WTC11 (cell line): ENCODE results near the gene SLC19A1. TPM values are rescaled to one million over a fixed set of nuclear protein-coding genes. Genes with fewer than 3 reads are reported as not detected.
A peak's percentile ranks its signal among the peaks of the same experiment; 100 is the strongest.

Experiments used
- ATAC-seq: fragments of 200-7000 bp; cut with Tn5 transposase; 2 replicates; pipeline ENCODE4 v1.10.0; 2021; ENCODE audit warnings: mild to moderate bottlenecking, moderate library complexity
- CTCF ChIA-PET: fragments of 300-600 bp; sonication (Branson Sonifier 250); formaldehyde crosslinking; loops from one replicate; lab custom pipeline; 2021; ENCODE audit warnings: antibody characterized with exemption; lab: Charles Lee
- POLR2A ChIA-PET: fragments of 350-600 bp; sonication (Branson Sonifier 250); formaldehyde crosslinking; loops from one replicate; lab custom pipeline; 2021; ENCODE audit warnings: antibody characterized with exemption; lab: Charles Lee
- DNase-seq: peaks from one replicate; pipeline ENCODE4 v3.0.0; 2021; ENCODE audit warnings: low spot score
- H3K27ac Mint-ChIP-seq: 2 replicates; pipeline ENCODE4 v1.8.0; 2021; ENCODE audit warnings: mixed read lengths
- H3K27me3 Mint-ChIP-seq: 2 replicates; pipeline ENCODE4 v1.8.0; 2021; ENCODE audit warnings: low read depth, mild to moderate bottlenecking, moderate library complexity, mixed read lengths
- H3K36me3 Mint-ChIP-seq: 2 replicates; pipeline ENCODE4 v1.8.0; 2021; ENCODE audit warnings: mixed read lengths
- H3K4me1 Mint-ChIP-seq: 2 replicates; pipeline ENCODE4 v1.8.0; 2022; ENCODE audit warnings: mixed read lengths
- H3K4me3 Mint-ChIP-seq: 2 replicates; pipeline ENCODE4 v1.8.0; 2021; ENCODE audit warnings: mild to moderate bottlenecking, moderate library complexity, mixed read lengths
- H3K9me3 Mint-ChIP-seq: 2 replicates; pipeline ENCODE4 v1.8.0; 2021; ENCODE audit warnings: mixed read lengths
- AFF4 ChIP-seq: sonication (generic); formaldehyde crosslinking; IDR thresholded peaks from 2 replicates; pipeline ENCODE4 v1.8.1; 2023; ENCODE audit warnings: mild to moderate bottlenecking, missing genetic modification reagents, borderline replicate concordance
- ATF6 ChIP-seq: sonication (generic); formaldehyde crosslinking; IDR thresholded peaks from 2 replicates; pipeline ENCODE4 v1.8.1; 2023; ENCODE audit warnings: mild to moderate bottlenecking, missing genetic modification reagents
- CDX4 ChIP-seq: fragments of 250-450 bp; sonication (Bioruptor Pico); IDR thresholded peaks from 2 replicates; pipeline ENCODE4 v1.9.0; 2021; ENCODE audit warnings: moderate library complexity, mild to moderate bottlenecking, inconsistent platforms, borderline replicate concordance
- E2F5 ChIP-seq: sonication (generic); formaldehyde crosslinking; IDR thresholded peaks from 2 replicates; pipeline ENCODE4 v1.8.1; 2022; ENCODE audit warnings: mild to moderate bottlenecking, moderate library complexity, missing genetic modification reagents
- ELF4 ChIP-seq: sonication (generic); formaldehyde crosslinking; IDR thresholded peaks from 2 replicates; pipeline ENCODE4 v1.8.1; 2022; ENCODE audit warnings: low read depth, mild to moderate bottlenecking, moderate library complexity, missing genetic modification reagents
- HMGXB4 ChIP-seq: sonication (generic); formaldehyde crosslinking; IDR thresholded peaks from 2 replicates; pipeline ENCODE4 v1.8.1; 2023; ENCODE audit warnings: mild to moderate bottlenecking, moderate library complexity, missing genetic modification reagents
- IRF1 ChIP-seq: sonication (generic); formaldehyde crosslinking; IDR thresholded peaks from 2 replicates; pipeline ENCODE4 v1.8.0; 2023; ENCODE audit warnings: missing genetic modification reagents
- JUN ChIP-seq: sonication (generic); formaldehyde crosslinking; IDR thresholded peaks from 2 replicates; pipeline ENCODE4 v1.8.0; 2023; ENCODE audit warnings: mild to moderate bottlenecking, missing genetic modification reagents
- KAT7 ChIP-seq: sonication (generic); formaldehyde crosslinking; IDR thresholded peaks from 2 replicates; pipeline ENCODE4 v1.8.1; 2023; ENCODE audit warnings: missing genetic modification reagents, mild to moderate bottlenecking, borderline replicate concordance
- MXD4 ChIP-seq: fragments of 250-450 bp; sonication (Bioruptor Pico); IDR thresholded peaks from 2 replicates; pipeline ENCODE4 v1.8.0; 2021; ENCODE audit warnings: mild to moderate bottlenecking, moderate library complexity, borderline replicate concordance
- NFATC4 ChIP-seq: fragments of 250-450 bp; sonication (Bioruptor Pico); IDR thresholded peaks from 2 replicates; pipeline ENCODE4 v1.9.0; 2021; ENCODE audit warnings: mild to moderate bottlenecking
- NR1H2 ChIP-seq: sonication (generic); formaldehyde crosslinking; IDR thresholded peaks from 2 replicates; pipeline ENCODE4 v1.9.0; 2021; ENCODE audit warnings: mild to moderate bottlenecking, moderate library complexity, missing genetic modification reagents
- OVOL2 ChIP-seq: fragments of 250-450 bp; sonication (Bioruptor Pico); IDR thresholded peaks from 2 replicates; pipeline ENCODE4 v1.9.0; 2021; ENCODE audit warnings: mild to moderate bottlenecking, borderline replicate concordance
- SMAD3 ChIP-seq: sonication (generic); formaldehyde crosslinking; IDR thresholded peaks from 2 replicates; pipeline ENCODE4 v1.8.0; 2022; ENCODE audit warnings: missing genetic modification reagents, mild to moderate bottlenecking, borderline replicate concordance
- SMAD4 ChIP-seq: sonication (generic); formaldehyde crosslinking; IDR thresholded peaks from 2 replicates; pipeline ENCODE4 v1.8.0; 2022; ENCODE audit warnings: mild to moderate bottlenecking, missing genetic modification reagents
- SOX15 ChIP-seq: fragments of 250-450 bp; sonication (Bioruptor Pico); IDR thresholded peaks from 2 replicates; pipeline ENCODE4 v1.9.0; 2021; ENCODE audit warnings: mild to moderate bottlenecking
- TP53 ChIP-seq: sonication (generic); formaldehyde crosslinking; IDR thresholded peaks from 2 replicates; pipeline ENCODE4 v1.8.1; 2023; ENCODE audit warnings: mild to moderate bottlenecking, missing genetic modification reagents
- ZNF396 ChIP-seq: fragments of 250-450 bp; sonication (Bioruptor Pico); IDR thresholded peaks from 2 replicates; pipeline ENCODE4 v1.8.0; 2021; ENCODE audit warnings: mild to moderate bottlenecking, moderate library complexity, borderline replicate concordance
- ZNF532 ChIP-seq: fragments of 250-450 bp; sonication (Bioruptor Pico); IDR thresholded peaks from 2 replicates; pipeline ENCODE4 v1.9.0; 2021; ENCODE audit warnings: mild to moderate bottlenecking, borderline replicate concordance
- ZNF671 ChIP-seq: fragments of 250-450 bp; sonication (Bioruptor Pico); IDR thresholded peaks from 2 replicates; pipeline ENCODE4 v1.8.0; 2021; ENCODE audit warnings: mild to moderate bottlenecking
- total RNA-seq: library from RNA; stranded (reverse); gene quantifications from 3 replicates; pipeline ENCODE4 v1.2.3, GENCODE V29; 2021

The SLC19A1 gene
- total RNA-seq, 1 experiment from 2014 or later, result 29.8 TPM

GRCh38 chr21:45537111-45537745, 5.0 kb downstream of the SLC19A1 start:
- Mint-ChIP-seq H3K4me3 (no peak overlapping the region), H3K27me3 (no peaks in the 10 kb centered on the region), H3K36me3 (0 out of 2 replicates have a peak, but pooled peaks cover 5% of the 10 kb centered on the region), H3K4me1 (peaks cover 3% of the 10 kb centered on the region; the same call in 1 of the 2 replicates), H3K9me3 (no peaks in the 10 kb centered on the region), H3K27ac (no peak overlapping the region)
- DNase-seq (peak; percentile 6), ATAC-seq (no peak)
- TF ChIP-seq NFATC4 (CRISPR knock-in tag) (no peak), ZNF671 (CRISPR knock-in tag) (no peak), ELF4 (CRISPR knock-in tag) (no peak), TP53 (CRISPR knock-in tag) (no peak), SOX15 (CRISPR knock-in tag) (no peak), ATF6 (no peak), IRF1 (no peak), MXD4 (CRISPR knock-in tag) (no peak), SMAD3 (CRISPR knock-in tag) (no peak), JUN (CRISPR knock-in tag) (no peak), HMGXB4 (CRISPR knock-in tag) (no peak)
- ChIA-PET CTCF (no interaction called here), POLR2A (no interaction called here)

- CTCF ChIA-PET, result no interaction called here
- H3K9me3 Mint-ChIP-seq, result no peaks in the 10 kb centered on the region
- DNase-seq (peak; percentile 8), ATAC-seq (no peak)
- H3K4me1 Mint-ChIP-seq, result peaks cover 3% of the 10 kb centered on the region; the same call in 1 of the 2 replicates
- no peak overlapping the region for H3K4me3 Mint-ChIP-seq
- peaks cover 9% of the 10 kb centered on the region for H3K36me3 Mint-ChIP-seq
- no peaks in the 10 kb centered on the region for H3K27me3 Mint-ChIP-seq
- no peak for TF ChIP-seq ZNF532 (CRISPR knock-in tag)
- no peak for TF ChIP-seq AFF4 (CRISPR knock-in tag)
- no peak for TF ChIP-seq ZNF396 (CRISPR knock-in tag)
- TF ChIP-seq E2F5 (CRISPR knock-in tag), result no peak
- no peak for TF ChIP-seq KAT7 (CRISPR knock-in tag)
- no peak for TF ChIP-seq CDX4
- no peak for TF ChIP-seq OVOL2
- TF ChIP-seq NR1H2 (CRISPR knock-in tag), result no peak
- no peak for TF ChIP-seq SMAD4 (CRISPR knock-in tag)
- TF ChIP-seq, all 79 proteins: peak for 0
- no peak overlapping the region for H3K27ac Mint-ChIP-seq
- POLR2A ChIA-PET, result no interaction called here
Measured at GRCh38 chr21:45536301-45537081, 5.7 kb downstream of the SLC19A1 start.
